Stimulated activated CD8-positive, alpha-beta memory T cell treated with anti-CD3 and anti-CD28 coated beads, Interleukin-15, amount 100 ng/mL, for 24 hours (primary cell): ENCODE measurements around the gene TFEB.

Source experiments
- DNase-seq: peaks from one replicate; pipeline ENCODE4 v3.0.0-alpha.2; 2020; ENCODE audit warnings: low read depth

Gene TFEB

DNA sequence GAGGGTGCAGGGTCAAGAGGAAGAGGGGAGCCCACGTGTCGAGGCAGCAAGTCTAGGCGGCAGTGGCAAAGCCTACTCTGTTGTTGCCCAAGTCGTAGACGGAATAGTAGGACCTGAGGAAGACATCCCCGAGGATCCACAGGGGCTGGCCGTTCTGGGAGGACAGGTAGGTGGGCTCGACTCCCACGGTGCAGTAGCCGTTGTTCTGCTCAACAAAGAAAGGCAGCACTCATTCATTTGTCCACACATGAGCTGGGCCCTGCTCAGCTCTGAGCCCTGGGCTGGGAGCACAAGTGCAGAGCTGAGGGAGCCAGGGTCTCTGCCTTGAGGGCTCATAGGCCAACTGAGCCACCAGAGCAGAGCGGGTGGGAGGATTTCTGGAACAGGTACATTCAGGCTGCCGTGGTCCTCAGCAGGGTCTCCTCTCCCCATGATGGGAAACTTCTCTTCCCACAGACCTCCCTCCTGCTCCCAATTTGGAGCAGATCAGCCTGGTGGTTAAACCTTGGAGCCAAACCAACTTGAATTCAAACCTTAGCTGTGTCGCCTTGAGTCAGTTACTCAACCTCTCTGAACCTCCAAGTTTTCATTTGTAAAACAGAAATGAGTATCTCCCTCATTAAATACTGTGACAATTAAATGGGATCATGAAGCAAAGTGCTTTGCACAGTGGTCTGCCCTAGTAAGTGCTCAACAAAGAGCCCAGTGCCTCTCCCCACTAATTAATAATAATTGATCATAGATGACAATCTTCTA, 1.6 kb upstream of the TFEB start:
- no peak for DNase-seq

DNA sequence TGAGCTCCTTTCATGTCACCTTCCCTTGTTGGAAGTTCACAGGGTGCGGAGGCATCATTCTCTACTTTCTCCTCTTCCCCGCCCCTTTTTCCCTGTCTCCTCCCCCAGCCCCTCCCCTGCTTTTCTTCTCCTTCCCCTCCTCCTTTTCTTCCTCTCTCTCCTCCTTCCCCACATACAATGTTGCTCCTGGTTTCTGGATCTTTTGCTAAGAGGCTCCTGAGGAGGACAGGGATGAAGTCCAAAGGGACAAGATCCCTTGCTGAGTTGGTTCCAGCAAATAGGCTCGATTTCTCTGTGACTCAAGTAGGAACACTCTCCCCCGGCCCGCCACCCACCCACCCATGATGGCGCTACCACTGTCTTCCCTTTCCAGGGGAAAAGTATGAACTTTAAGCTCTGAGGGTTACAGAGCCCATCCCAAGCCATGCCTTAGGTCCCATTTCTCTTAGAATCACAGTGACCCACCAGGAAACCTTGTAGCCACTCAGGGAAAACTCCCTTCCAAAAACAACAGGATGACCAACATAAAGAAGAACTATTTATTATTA, 852 bp upstream of the TFEB start:
- DNase-seq: no peak

DNA sequence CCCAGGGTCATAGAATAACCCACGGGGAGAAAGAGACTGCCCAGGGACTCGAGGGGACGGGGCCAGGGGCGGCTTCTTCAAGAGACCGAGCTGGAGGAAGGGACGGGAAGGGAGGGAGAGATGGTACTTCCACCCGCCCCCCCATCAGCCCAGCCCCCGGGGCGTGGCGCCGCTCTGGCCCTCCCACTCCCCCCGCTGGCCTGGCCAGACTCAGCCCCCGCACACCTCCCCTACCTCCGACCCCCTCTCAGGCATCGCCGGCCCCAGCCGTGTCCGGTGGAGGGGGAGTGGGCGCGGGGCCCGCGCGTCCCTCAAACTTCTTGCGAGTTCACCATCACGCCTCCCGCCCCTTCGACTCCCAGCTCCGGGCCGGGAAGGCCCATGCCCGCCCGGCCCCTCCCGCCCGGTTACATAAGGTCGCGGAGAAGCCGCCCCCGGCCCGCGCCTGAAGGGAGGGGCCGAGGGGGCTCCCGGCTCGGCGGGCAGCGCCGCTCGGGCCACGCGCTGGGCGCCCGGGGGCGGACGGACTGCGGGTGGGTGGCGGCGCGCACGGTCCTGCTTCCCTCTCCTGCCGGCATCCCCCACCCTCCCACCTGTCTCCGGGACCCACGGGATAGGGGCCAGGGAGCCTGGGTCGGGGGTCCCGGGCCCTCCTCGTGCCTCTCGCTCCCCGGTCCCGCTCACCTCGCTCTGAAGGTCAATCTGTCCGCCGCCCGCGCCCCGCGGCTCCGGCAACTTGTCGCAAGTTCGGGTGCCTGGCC, 562 bp downstream of the TFEB start:
- peak; percentile 42 for DNase-seq

DNA sequence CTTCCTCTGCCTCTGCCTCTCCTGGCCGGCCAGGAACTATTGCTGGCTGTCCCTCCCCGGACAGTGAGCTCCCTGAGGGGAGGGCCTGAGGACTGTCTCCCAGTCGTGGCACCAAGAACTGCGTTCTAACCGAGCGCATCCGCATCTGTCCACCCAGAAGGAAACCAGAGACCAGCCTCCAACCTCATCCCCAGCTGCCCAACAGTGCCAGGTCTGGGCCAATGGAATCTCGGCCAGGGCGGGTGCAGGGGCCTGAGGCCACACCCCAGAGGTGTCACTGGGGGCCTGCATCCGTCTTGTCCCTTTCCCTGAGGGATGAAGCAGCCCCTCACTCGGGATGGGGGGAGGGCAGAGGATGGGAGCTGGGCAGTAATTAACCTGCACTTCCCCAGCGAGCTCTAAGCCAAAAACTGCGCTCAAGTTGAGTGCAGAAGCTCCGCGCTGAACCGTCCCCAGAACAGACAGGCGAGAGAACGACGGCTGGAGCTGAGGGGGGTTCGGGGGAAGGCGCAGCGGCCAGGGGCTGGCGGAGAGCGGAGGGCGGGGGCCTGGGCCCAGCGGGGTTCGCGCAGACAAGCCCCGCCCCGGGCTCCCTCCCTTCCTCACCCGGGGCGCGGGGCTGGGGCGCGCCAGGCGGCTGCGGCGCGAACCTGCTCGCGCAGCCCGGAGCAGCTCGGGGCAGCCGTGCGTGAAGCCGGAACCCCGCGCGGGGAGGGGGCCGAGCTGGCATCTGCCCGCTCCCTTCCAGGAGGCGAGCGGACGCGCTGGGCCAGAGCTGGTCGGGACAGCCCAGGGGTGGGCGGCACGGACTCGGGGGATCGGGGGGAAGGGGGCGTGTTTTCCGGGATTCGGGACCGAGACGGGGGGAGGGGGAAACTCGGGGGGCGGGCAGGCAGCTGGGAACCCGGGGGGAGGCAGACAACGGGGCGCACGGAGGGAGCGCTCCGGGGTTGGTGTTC, 1.4 kb downstream of the TFEB start:
- peak; percentile 19 for DNase-seq

DNA sequence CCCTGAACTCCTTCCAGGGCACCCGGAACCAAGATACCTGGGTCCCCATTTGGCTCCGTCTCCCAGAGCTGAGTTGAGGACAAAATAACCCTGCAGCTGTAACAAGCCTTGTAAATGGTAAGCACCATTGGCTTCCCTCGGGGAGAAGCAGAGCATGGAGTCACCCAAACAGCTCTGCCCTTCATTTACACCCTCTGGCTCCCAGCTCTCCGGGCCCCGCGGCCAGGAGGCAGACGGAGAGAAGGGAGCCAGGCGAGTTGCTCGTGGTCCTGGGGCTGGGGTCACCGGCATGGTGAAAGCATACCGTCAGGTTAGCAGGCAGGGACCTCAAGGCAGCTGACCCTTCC, 2.1 kb downstream of the TFEB start:
- DNase-seq: no peak

DNA sequence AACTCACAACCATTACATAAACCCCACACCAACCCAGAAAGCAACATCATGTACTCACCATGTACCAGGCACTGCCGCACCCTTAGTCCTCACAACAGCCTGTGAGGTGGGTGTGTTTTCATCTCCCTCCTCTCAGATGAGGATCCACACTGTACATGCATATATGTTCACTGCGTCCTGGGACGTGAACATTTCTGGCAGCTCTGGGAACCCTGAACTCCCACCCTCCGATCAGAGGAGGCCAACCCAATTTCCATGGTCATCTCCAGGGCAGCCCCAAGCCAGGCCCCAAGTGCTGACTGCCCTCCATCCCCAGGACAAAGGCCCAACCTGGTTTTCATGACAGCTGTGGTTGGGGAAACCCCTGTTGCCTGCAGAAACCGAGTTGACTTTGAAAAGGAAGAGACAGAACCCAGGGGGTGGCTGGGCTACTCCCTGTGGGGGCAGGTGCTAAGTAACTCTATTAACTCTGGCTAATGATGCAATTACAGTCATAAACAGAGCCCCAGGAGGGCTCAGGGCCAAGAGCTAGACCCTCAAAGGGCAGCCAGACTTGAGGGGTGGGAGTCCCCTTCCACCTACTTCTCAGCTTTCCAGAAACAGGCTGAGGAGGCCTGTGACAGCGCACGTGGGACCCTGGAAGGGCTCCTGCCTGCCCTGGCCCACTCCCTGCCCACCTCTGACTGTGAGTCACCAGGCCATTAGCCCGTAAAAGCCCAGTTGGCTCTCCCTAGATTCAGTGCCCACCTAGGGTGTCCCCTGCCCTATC, 2.6 kb downstream of the TFEB start:
- no peak for DNase-seq

DNA sequence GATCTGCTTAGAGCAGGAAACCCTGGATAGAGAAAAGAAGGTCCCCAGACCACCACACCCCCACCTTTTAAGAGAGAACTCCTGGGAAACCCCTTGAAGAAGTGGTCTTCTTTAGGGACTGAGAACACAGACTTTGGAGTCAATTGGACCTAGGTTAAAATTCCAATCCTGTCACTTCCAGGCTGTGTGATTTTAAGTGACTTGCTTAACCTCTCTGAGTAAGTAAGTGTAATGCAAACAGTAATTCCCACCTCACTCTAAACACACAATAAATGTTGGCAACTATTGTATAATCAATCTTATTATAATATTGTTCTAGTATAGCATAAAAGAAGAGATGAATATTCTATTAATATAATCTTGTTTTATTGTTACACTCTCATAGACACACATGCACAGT, 3.3 kb downstream of the TFEB start:
- no peak for DNase-seq

DNA sequence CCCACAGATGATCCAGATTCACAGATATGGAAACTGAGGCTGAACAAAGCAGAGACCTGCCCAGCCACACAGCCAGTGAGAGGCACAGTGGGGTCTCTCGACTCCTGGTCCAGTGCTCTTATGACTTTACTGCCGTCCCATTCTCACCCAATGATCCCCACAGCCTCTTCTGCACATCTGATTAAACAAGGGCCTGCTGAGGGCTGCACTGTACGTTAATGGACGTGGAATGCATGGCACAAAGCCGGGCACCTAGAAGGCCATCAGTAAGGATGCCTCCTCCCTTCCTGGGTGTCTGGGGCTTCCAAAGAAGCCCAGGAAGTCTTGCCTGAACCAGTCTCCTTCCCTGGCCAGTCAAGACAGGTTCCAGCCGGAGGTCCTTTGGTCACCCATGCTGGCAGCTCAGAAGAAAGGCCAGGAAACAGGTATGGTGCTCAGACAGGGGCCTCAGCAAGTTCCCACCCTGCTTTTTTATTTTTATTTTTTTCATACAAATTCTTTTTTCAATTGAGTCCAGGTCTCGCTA, 3.8 kb downstream of the TFEB start:
- DNase-seq: no peak

DNA sequence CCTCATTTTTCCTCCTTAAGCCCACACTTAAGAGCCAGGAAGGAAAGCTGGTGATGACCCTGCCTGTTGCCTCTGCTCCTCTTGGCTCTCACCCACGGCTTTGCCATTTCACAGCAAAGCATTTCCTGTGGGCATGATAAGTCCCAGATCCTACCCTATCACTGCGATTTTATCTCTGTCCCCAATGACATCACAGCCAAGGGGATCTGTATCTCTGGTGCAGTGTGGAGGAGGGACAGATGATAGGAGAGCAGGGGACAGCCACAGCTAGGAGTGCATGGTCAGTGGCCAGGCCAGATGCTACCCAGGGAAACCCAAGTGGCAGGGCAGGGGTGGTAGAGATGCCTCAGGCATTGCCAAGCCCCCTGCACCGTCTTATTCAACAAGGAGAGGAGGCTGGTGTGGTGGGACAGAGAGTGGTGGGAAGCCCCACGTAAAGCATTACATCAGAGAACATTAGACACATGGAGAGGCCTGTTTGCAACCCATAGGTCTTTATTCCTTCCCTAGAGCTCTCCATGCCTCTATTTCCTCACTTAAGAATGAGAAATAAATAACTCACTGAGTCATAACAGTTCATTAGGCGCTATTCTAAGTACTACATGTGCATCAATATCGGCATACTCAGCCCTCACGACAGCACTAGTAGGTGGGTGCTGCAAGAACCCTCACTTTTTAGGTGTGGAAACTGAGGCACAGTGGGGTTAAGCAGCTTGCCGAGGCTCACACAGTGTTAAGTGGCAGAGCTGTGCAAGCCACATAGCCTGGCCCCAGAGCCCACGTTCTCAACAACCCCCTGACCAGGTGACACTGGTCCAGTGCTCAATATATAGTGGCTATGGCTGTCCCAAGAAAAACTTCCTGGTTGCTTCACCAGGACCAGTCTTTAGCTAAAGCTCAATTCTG, 4.6 kb downstream of the TFEB start:
- no peak for DNase-seq

DNA sequence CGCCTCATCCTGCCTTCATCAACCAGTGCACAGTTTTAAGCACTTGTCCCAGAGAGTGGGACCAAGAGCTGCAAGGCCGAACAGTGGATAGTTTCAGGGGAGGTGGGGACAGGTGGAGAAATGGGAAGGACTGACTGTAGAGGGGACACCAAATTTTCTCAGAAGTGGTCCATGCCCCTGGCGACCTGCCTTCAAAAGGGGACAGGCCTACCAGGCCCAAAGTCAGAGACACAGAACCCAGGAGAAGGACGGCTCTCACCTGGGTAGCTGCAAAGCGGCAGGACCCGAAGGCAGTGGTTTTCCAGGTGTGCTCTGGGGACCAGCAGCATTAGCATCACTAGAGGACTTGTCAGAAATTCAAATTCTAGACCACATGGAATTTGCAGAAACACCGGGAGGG, 5.8 kb downstream of the TFEB start:
- no peak for DNase-seq

DNA sequence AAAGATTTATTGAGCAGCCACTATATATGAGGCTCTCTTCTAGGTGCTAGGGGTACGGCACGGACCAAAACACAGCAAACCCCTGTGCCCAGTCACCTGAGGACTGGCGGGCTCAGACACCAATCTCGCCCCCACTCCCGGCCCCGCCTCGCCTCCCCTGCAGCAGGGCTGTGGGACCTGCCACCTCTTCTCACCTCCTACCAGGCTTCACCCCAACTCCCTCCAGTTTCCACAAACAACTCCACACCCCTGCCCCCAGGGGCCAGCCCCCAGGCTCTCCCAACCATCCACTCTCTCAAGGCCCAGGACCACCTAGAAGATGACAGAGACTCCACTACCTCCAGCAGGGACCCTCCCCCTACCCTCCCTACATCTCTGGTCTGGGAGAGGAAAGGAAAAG, 6.5 kb downstream of the TFEB start:
- no peak for DNase-seq

DNA sequence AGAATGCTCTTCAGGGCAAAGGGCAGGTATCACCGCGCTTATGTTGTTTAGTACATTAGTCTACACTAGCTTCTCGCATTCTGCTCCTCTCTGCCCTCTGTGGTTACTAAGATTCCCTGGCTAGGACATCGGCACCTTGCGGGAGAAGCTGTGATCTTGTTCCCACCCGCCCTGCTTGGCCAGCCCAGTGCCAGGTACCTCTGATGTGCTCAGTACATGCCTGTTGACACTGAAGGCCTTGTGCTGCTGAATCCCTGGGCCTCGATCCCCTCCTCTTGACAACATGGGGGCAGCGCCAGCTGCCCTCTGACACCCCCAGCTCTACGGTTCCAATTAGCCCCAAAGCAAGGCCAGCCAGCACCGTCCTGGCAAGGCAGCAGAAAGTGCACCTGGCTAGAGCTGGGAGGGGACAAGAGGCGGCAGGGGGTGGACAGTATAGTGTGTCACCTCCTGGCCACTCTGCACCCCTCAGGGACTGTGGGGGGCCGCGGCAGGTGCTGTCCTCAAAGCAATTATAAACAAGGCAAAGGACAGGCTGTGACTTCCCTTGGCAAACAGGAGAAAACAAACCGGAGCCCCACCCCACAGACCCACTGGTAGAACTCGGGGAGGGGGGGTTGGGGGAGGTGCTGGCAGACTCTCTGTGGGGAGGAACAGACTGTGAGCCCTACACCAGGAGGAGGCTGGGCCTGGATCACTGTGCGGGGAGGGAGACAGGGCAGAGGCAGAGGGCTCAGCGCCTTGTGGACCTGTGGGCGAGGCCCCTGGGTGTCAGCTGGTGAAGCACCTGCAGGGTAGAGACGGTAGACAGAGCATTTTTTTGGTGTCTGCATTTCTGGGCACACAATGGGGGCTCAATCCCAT, 7.1 kb downstream of the TFEB start:
- DNase-seq: no peak

DNA sequence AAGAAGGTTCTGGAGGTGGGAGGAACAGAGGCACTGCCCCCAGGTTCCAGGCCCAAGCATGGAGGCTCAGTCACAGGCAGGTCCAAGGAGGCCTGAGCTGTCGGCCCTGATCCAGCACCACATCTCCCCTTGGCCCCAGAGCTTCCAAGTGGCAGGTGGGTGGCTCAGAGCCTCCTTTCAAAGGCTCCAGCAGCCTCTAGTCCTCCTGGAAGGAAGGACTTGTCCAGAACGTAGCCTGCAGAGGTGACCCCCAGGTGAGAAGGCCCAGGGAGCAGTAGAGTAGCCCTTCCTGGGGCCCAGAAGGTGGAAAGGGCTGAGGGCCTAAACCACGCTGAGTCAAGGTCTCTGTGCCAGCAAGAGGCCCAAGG, 7.7 kb downstream of the TFEB start:
- no peak for DNase-seq

DNA sequence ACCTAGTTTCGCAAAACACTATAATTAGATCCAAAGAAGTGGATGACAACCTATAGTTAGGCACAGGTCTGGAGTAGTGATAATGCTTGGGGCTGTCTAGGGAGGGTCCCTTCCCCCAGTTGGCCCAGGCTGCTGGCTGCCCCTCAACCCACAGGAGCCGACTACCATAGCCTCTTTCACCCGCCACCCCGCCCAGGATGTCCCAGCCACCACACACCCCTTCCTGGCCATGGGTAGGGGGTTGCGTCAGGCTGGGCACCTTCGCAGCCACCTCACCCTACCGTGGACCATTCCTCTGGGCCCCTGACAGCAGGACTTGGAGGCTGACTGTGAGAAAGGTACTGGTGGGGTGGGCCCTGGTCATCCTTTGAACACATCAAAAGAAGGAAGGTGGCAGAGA, 8.5 kb downstream of the TFEB start:
- DNase-seq: no peak

DNA sequence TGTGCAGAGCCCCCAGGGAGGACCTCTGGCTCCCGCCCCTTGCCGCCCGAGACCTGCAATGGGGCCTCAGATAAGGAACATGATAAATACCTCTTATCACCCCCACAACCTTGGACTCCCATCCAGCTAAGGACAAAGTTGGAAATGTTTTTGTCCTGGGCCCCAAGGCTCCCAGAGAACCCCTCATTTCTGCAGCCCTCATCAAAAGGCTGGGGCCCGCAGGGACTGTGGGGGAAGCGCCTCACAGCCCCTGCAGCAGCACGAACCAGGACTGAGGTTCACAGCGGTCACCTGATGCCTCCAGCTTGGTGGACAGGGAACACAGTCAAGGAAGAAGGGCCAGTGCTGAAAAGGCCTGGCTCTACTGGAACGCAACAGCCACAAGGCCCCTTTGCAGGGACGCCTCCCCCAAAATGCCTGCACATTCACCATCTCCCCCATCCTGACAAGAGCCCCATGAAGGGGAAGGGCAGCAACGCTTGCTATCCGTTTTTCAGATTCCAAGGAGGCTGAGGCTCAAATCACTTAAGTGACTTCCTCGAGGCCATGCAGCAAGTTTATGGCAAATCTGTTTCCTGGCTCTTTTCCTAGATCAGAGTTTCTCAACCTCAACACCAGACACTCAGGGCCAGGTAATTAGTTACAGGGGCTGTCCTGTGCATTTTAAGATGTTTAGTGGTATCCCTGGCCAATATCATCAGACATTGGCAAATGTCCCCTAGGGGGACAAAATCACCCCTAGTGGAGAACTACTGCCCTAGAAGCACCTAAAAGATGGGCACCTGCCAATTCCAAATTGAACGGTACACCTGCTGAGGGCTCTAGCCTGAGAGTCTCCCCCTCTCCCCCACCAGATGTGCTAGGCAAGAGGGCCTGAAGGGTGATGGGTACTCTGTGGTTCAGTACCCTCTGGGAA, 10.6 kb downstream of the TFEB start:
- DNase-seq: no peak

DNA sequence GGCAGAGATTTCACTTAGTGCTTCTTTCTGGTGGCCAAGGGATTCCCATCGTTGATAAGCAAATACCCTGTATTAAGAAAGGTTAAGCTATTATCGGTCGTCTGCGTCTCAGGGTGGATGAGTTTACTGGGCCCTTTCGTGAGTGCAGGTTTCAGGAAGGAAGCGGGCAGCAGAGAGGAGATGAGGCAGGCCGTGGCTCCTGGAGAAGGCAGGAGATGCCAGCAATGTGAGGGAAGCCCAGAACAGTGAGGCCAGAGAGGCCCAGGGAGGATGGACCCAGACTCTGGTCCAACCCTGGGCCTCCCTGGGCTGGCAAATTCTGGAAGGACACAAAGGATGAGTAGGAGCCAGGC, 11.2 kb downstream of the TFEB start:
- DNase-seq: no peak

DNA sequence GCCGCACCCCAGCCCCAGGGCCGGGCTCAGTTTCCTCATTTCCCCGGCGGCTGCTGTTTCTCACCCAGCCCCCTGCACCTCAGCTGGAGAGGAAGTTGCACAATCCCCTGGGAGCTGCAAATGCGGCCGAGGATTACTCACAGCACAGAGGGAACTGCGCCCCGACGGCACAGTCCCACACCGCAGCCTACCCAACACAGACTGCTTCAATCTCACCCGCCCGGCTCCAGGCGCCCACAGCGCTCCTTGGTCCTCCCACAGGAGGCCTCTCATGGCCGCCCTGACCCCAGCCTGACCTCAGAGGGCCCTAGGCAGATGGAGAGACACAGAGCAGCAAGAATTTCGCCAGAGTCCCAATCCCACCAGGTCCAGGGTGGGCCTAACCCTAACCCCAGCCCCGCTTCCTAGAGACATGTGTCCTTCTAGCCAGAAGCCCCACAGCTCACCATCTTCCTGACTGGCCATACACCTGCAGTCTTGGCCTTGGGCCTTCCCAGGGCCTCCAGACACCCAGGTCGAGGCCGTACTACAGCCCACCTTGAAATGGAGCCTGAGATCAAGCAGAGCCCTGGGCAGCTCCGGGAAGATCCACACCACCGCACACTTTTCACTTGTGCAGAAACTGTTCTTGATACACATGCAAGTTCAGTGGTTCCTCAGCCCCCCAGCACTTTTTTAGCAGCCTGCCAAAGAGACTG, 11.7 kb downstream of the TFEB start:
- no peak for DNase-seq
